ENCODE results near the gene NFATC2. TPM values are rescaled to one million over a fixed set of nuclear protein-coding genes. Genes with fewer than 3 reads are reported as not detected.

NFATC2 gene
- total RNA-seq, 1 donor from 2014 or later: 1.9 TPM

GRCh38 chr20:51528263-51529027, 14.1 kb downstream of the NFATC2 start:
- H3K27me3 Mint-ChIP-seq (ENCODE audit: low read depth): no peaks in the 10 kb centered on the region
- H3K27ac Mint-ChIP-seq (ENCODE audit: unreplicated experiment): no peak overlapping the region
- H3K9me3 Mint-ChIP-seq: no peaks in the 10 kb centered on the region
- no peak for DNase-seq (ENCODE audit: low read depth, low spot score)
- peaks cover 18% of the 10 kb centered on the region for H3K4me1 Mint-ChIP-seq
- TF ChIP-seq CTCF (conservative IDR thresholded peaks at IDR 0.05): no peak
- no peak overlapping the region for H3K4me3 Mint-ChIP-seq
- no peaks in the 10 kb centered on the region for H3K36me3 Mint-ChIP-seq (ENCODE audit: low read depth)

- Mint-ChIP-seq H3K27me3 (ENCODE audit: low read depth) (no peaks in the 10 kb centered on the region), H3K4me3 (no peak overlapping the region), H3K36me3 (ENCODE audit: low read depth) (no peaks in the 10 kb centered on the region), H3K9me3 (no peaks in the 10 kb centered on the region), H3K27ac (ENCODE audit: unreplicated experiment) (no peak overlapping the region), H3K4me1 (peaks cover 17% of the 10 kb centered on the region)
- no peak for DNase-seq (ENCODE audit: low read depth, low spot score)
- TF ChIP-seq CTCF (conservative IDR thresholded peaks at IDR 0.05): no peak
These were observed 15.8 kb downstream of the NFATC2 start for GRCh38 chr20:51526754-51527153.

GRCh38 chr20:51526106-51526470, 16.4 kb downstream of the NFATC2 start:
- H3K36me3 Mint-ChIP-seq (ENCODE audit: low read depth): no peaks in the 10 kb centered on the region
- H3K27me3 Mint-ChIP-seq (ENCODE audit: low read depth): no peaks in the 10 kb centered on the region
- no peaks in the 10 kb centered on the region for H3K9me3 Mint-ChIP-seq
- DNase-seq (ENCODE audit: low read depth, low spot score): no peak
- no peak overlapping the region for H3K27ac Mint-ChIP-seq (ENCODE audit: unreplicated experiment)
- no peak overlapping the region for H3K4me3 Mint-ChIP-seq
- TF ChIP-seq CTCF (conservative IDR thresholded peaks at IDR 0.05): no peak
- peaks cover 17% of the 10 kb centered on the region for H3K4me1 Mint-ChIP-seq

- TF ChIP-seq CTCF (conservative IDR thresholded peaks at IDR 0.05): no peak
- peak overlapping the region; percentile 89 for H3K27ac Mint-ChIP-seq (ENCODE audit: unreplicated experiment)
- no peaks in the 10 kb centered on the region for H3K27me3 Mint-ChIP-seq (ENCODE audit: low read depth)
- H3K4me3 Mint-ChIP-seq: no peak overlapping the region
- no peak for DNase-seq (ENCODE audit: low read depth, low spot score)
- H3K36me3 Mint-ChIP-seq (ENCODE audit: low read depth): no peaks in the 10 kb centered on the region
- no peaks in the 10 kb centered on the region for H3K9me3 Mint-ChIP-seq
- peaks cover 17% of the 10 kb centered on the region for H3K4me1 Mint-ChIP-seq
These were observed 17.0 kb downstream of the NFATC2 start for GRCh38 chr20:51525241-51526105.

- Mint-ChIP-seq H3K27me3 (ENCODE audit: low read depth) (no peaks in the 10 kb centered on the region), H3K4me3 (no peak overlapping the region), H3K27ac (ENCODE audit: unreplicated experiment) (no peak overlapping the region), H3K4me1 (peaks cover 12% of the 10 kb centered on the region), H3K9me3 (no peaks in the 10 kb centered on the region), H3K36me3 (ENCODE audit: low read depth) (no peaks in the 10 kb centered on the region)
- no peak for TF ChIP-seq CTCF (conservative IDR thresholded peaks at IDR 0.05)
- no peak for DNase-seq (ENCODE audit: low read depth, low spot score)
These were observed 19.1 kb downstream of the NFATC2 start for GRCh38 chr20:51523276-51524013.
